Activated B cell treated with CpG ODN at 0.5 μM for 24 hours (primary cell): Measurements from ENCODE around the gene P4HA1. TPM values are rescaled to one million over a fixed set of nuclear protein-coding genes. Genes with fewer than 3 reads are reported as not detected.

Experiments used
- ATAC-seq: fragments of 200-7000 bp; cut with Tn5 transposase; one replicate; pipeline ENCODE4 v1.10.0; 2021; ENCODE audit warnings: low read depth, mild to moderate bottlenecking, moderate library complexity
- CTCF ChIA-PET: fragments of 350-600 bp; sonication (Branson Sonifier 250); formaldehyde crosslinking; loops from one replicate; lab custom pipeline; 2021; ENCODE audit warnings: antibody characterized with exemption; lab: Charles Lee
- POLR2A ChIA-PET: fragments of 350-600 bp; sonication (Branson Sonifier 250); formaldehyde crosslinking; loops from one replicate; lab custom pipeline; 2021; ENCODE audit warnings: antibody characterized with exemption; lab: Charles Lee
- DNase-seq: peaks from one replicate; pipeline ENCODE4 v3.0.0; 2022
- H3K27ac Mint-ChIP-seq: one replicate; pipeline ENCODE4 v1.8.0; 2020; ENCODE audit warnings: mixed read lengths
- H3K27me3 Mint-ChIP-seq: one replicate; pipeline ENCODE4 v1.8.0; 2021; ENCODE audit warnings: mixed read lengths
- H3K36me3 Mint-ChIP-seq: one replicate; pipeline ENCODE4 v1.8.0; 2021; ENCODE audit warnings: low read depth, mixed read lengths
- H3K4me1 Mint-ChIP-seq: one replicate; pipeline ENCODE4 v1.8.0; 2021; ENCODE audit warnings: mixed read lengths
- H3K4me3 Mint-ChIP-seq: one replicate; pipeline ENCODE4 v1.8.0; 2020; ENCODE audit warnings: mild to moderate bottlenecking, mixed read lengths
- H3K9me3 Mint-ChIP-seq: one replicate; pipeline ENCODE4 v1.8.0; 2020; ENCODE audit warnings: mixed read lengths
- intact Hi-C: fragments of 100-400 bp; cut with micrococcal nuclease; formaldehyde crosslinking; loops from one replicate; pipeline ENCODE4 v1.15.1; 2024
- total RNA-seq: library from RNA; stranded (reverse); gene quantifications from 2 replicates; pipeline ENCODE4 v1.2.3, GENCODE V29; 2022
- TF ChIP-seq, protein P1 (sequence below): fragments of 200-600 bp; IDR thresholded peaks from one replicate; pipeline ENCODE4 v1.8.0; 2022; ENCODE audit warnings: antibody characterized with exemption, mild to moderate bottlenecking

P4HA1 gene
- total RNA-seq, 1 donor from 2014 or later = 19.8 TPM

DNA sequence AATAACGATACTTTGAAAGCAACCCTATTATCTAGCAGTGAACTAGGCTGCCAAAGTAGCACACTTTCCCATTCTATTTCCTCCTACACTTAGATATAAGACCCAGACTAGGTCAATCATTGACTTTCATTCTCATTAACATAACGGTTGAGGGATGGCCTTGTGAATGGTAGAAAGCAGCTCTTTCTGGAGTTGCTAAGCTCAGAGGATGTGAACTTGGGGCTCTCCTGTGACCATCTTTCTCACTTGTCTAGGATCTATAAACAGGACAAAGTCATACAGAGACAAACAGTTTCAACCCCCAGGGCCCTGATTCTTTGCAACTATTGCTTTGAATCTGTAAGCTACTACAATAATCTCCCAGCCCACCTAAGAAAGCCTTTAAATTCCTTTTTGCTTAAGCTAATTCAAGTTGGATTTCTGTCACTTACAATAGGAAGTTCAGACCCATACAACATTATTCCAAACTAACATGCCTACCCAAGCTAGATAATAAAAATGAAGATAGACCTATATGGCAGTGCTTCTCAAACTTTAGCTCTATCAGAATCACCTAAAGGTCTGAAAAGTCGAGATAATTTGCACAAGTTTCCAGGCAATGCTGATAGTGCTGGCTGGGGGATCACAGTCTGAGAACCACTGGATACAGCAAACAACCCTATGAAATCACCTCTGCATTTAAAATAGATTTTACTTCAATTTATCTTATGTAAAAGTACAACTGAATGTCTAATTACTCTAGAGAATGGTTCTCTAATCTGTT lies 16.7 kb downstream of the P4HA1 start:
- ChIA-PET POLR2A (no interaction called here), CTCF (interaction anchor here (0.8 kb wide), 1 partner anchor 45 kb away, joined by 3 read pairs; no protein-coding TSS in a partner anchor)
- ATAC-seq (no peak), DNase-seq (no peak)
- Mint-ChIP-seq H3K4me3 (no peak overlapping the region), H3K27ac (no peak overlapping the region), H3K4me1 (peaks cover 15% of the 10 kb centered on the region), H3K27me3 (no peaks in the 10 kb centered on the region), H3K9me3 (no peaks in the 10 kb centered on the region), H3K36me3 (peaks cover 2% of the 10 kb centered on the region)
- TF ChIP-seq, protein P1, sequence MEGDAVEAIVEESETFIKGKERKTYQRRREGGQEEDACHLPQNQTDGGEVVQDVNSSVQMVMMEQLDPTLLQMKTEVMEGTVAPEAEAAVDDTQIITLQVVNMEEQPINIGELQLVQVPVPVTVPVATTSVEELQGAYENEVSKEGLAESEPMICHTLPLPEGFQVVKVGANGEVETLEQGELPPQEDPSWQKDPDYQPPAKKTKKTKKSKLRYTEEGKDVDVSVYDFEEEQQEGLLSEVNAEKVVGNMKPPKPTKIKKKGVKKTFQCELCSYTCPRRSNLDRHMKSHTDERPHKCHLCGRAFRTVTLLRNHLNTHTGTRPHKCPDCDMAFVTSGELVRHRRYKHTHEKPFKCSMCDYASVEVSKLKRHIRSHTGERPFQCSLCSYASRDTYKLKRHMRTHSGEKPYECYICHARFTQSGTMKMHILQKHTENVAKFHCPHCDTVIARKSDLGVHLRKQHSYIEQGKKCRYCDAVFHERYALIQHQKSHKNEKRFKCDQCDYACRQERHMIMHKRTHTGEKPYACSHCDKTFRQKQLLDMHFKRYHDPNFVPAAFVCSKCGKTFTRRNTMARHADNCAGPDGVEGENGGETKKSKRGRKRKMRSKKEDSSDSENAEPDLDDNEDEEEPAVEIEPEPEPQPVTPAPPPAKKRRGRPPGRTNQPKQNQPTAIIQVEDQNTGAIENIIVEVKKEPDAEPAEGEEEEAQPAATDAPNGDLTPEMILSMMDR = no peak
- intact Hi-C loops = loop anchor here (2.0 kb wide), 1 partner anchor 15 kb away; no protein-coding TSS in a partner anchor

DNA sequence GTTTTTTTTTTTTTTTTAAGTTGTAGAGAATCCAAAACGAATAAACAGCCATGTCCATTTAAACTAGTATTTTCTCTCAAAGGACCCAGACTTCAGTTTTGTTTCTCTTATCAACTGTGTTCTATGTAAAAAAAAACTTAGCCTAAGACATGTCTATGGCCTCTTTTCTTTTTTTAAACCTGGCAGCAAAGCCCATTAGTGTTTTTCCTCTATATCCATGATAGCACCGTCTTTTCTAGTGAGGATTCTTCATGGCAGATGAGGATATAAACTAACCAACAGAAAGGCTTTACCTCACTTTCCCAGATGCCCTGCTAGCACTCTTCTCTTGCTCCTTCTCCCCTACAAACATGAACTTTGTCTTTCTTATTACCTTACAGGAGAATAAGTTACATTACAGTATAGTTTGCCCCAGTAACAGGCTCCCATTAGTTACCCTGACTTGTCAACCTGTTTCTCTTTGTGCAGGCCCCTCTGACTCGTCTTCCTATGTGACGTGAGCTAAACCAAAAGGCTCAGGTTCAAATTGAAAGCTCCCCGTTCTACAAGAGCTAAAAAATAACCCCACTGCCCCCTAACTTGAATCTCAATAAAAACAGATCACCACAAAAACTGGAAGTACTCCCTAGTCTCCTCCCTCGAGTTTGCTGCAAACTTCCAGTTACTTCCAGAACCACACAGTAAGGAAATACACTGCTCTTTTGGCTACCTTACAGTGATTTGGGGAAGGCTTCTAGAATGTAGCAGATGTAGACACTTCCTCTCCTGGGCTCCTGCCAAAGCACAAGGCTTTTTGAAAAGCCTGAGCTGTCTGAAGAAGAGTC lies 20.1 kb downstream of the P4HA1 start:
- Mint-ChIP-seq H3K27me3 (no peaks in the 10 kb centered on the region), H3K36me3 (peaks cover 22% of the 10 kb centered on the region), H3K27ac (peak overlapping the region; percentile 19), H3K4me3 (no peak overlapping the region), H3K9me3 (no peaks in the 10 kb centered on the region), H3K4me1 (peaks cover 9% of the 10 kb centered on the region)
- DNase-seq = no peak
- CTCF ChIA-PET = interaction anchor here (0.9 kb wide), 1 partner anchor 19 kb away, joined by 3 read pairs; no protein-coding TSS in a partner anchor
- TF ChIP-seq, protein P1 = no peak
- no peak for ATAC-seq
- POLR2A ChIA-PET = no interaction called here
- intact Hi-C loops = no loop called here

DNA sequence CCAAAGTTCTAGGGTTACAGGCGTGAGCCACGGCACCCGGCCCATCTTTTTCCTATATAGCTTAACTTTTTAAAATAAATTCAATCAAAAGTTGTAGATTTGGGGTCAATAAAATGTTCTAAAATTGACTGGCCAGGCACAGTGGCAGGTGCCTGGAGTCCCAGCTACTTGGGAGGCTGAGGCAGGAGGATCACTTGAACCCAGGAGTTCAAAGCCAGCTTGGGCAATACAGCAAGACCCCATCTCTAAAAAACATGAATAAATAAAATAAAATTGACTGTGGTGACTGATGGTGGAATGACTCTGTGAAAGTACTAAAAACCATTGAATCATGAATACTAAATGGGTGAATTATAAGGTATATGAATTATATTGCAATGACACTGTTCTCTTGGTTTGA lies 20.8 kb downstream of the P4HA1 start:
- H3K27ac Mint-ChIP-seq = no peak overlapping the region
- CTCF ChIA-PET = interaction anchor here (0.9 kb wide), 1 partner anchor 20 kb away, joined by 3 read pairs; no protein-coding TSS in a partner anchor
- TF ChIP-seq, protein P1 = no peak
- no peak for ATAC-seq
- H3K4me3 Mint-ChIP-seq = no peak overlapping the region
- H3K36me3 Mint-ChIP-seq = peaks cover 29% of the 10 kb centered on the region
- no peaks in the 10 kb centered on the region for H3K27me3 Mint-ChIP-seq
- peaks cover 9% of the 10 kb centered on the region for H3K4me1 Mint-ChIP-seq
- DNase-seq = no peak
- POLR2A ChIA-PET = no interaction called here
- intact Hi-C loops = no loop called here
- H3K9me3 Mint-ChIP-seq = no peaks in the 10 kb centered on the region

DNA sequence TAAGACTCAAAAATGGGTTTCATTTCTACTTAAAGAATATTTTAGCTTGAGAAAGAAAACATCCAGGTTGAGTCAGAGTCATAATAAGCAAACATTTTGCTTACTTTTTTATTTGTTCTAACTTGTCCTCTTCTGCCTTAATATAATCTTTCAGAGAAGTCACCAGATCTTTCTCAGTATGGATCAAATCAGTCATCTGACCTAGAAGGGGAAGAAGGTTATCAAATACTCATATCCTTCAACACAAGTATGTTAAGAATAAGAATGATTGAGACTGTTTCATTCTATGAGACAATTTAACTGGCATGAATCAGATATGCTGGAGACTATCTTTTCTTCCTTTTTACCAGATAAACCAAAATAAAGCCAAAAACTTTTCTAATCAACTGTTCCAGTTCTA lies 23.0 kb downstream of the P4HA1 start:
- intact Hi-C loops = no loop called here
- ChIA-PET CTCF (no interaction called here), POLR2A (interaction anchor here (0.6 kb wide), 1 partner anchor 98 kb away, joined by 3 read pairs; no protein-coding TSS in a partner anchor)
- H3K36me3 Mint-ChIP-seq = peaks cover 44% of the 10 kb centered on the region
- H3K27ac Mint-ChIP-seq = no peak overlapping the region
- H3K4me1 Mint-ChIP-seq = peaks cover 9% of the 10 kb centered on the region
- DNase-seq (no peak), ATAC-seq (no peak)
- H3K27me3 Mint-ChIP-seq = no peaks in the 10 kb centered on the region
- H3K9me3 Mint-ChIP-seq = no peaks in the 10 kb centered on the region
- H3K4me3 Mint-ChIP-seq = no peak overlapping the region
- TF ChIP-seq, protein P1 = no peak

DNA sequence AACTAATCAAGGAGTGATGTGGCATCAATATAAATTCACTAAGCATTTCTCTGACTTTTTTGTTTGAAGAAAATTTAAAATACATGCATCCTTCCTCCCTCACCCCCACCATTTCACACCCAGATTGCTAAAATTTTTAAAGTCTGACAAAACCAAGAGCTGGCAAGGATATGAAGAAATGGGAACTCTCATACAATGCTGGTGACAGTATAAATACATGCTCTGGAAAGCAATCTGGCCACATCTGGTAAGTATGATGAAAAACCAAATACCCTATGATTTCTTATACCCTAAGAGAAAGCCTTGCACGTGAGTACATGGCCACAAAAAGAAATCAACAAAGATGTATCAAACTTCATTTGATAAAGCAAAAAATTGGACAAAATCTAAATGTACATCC lies 31.2 kb downstream of the P4HA1 start:
- H3K27ac Mint-ChIP-seq = no peak overlapping the region
- intact Hi-C loops = no loop called here
- H3K9me3 Mint-ChIP-seq = no peaks in the 10 kb centered on the region
- H3K36me3 Mint-ChIP-seq = peaks cover 64% of the 10 kb centered on the region
- no peaks in the 10 kb centered on the region for H3K27me3 Mint-ChIP-seq
- POLR2A ChIA-PET = no interaction called here
- H3K4me3 Mint-ChIP-seq = no peak overlapping the region
- TF ChIP-seq, protein P1 = no peak
- H3K4me1 Mint-ChIP-seq = peaks cover 1% of the 10 kb centered on the region
- DNase-seq (no peak), ATAC-seq (no peak)
- CTCF ChIA-PET = no interaction called here
